Activated naive CD8-positive, alpha-beta T cell treated with anti-CD3 and anti-CD28 coated beads, Interleukin-2, amount 50 U/mL, for 16 hours (primary cell): Measurements from ENCODE around the gene ZBTB44.
"Not testable (repeated sequence)": the region's sequence is repeated elsewhere in the genome, so short reads cannot be mapped to it uniquely, and the experiment has no call there.

Source experiments
- DNase-seq: peaks from one replicate; pipeline ENCODE4 v3.0.0-alpha.2; 2020; ENCODE audit warnings: low read depth, low spot score

Gene ZBTB44

DNA sequence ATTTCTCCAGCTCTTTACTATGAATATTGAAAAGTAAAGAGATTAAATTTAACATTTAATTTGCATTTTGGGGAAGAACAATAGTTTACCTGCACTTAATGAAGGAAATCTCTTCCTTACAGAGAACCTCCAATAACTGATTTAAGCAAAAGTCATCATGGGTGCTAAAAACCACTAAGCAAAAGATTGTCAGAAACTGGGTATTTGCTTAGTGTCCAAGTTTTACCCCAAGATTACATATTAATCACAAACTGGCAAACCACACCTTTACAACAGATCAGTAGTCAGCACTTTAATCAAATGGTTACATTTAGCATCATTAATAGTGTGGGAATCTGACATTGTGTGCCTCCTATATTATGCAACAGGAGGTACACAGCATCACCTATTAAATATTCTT lies 2.7 kb downstream of the ZBTB44 start:
- DNase-seq: no peak

DNA sequence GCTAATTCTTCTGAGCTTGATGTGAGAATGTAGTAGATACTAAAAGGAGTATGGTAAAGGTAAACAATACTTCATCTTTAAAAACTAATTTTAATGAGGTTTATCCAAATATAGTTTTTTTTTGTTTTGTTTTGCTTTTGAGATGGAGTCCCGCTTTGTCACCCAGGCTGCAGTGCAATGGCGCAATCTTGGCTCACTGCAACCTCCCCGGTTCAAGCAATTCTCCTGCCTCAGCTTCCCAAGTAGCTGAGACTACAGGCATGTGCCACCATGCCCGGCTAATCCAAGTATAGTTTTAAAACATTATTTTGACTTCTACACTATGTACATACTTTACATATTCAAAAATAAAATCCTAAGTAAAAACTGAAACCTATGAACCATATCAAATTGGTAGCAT lies 4.1 kb downstream of the ZBTB44 start:
- DNase-seq: no peak

DNA sequence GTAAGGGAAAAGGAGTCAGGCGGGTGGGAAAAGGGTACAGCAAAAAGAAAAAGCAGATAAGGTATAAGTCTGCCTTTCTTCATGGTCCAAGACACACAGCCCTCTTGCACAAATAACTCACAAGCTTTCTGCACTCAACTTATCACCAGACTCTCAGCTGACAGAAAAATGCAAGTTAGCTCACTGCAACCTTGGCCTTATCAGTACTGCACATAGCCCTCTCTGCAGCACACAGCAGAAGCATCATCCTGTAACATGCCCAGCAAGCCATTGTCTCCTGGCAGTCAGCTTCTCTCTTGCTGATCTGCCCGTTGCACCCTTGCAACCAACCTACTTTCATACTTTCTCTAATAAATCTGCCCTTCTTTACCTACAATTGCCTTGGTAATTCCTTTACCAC lies 5.8 kb downstream of the ZBTB44 start:
- DNase-seq: no peak

DNA sequence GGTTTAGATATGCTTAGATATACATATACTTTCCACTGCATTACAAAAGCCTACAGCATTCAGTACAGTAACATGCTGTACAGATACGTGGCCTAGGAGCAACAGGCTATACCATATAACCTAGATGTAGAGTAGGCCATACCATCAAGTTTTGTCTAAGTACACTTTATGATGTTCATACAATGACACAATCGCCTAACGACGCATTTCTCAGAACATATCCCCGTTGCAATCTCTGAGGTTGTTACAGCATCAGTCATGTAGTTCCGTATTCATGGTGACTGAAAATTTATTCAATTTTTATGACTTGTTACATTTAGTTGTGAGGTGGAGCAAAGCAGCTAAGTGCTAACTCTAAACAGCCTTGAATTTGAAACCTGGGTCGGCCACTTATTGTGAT lies 6.7 kb downstream of the ZBTB44 start:
- no peak for DNase-seq

DNA sequence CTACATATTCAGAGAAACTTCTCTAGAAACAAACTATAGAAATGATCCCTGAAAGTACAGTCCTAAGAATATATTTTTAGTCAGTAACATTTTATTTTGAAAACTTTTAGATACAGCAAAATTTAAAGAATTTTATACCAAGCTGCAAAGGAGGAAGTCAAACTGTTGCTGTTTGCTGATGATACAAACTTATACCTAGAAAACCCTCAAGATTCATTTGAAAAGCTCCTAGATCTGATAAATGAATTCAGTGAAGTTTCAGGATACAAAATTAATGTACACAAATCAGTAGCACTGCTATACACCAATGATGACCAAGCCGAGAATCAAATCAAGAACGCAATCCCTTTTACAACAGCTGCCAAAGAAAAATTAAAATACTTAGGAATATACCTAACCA lies 10.1 kb downstream of the ZBTB44 start:
- DNase-seq: no peak

DNA sequence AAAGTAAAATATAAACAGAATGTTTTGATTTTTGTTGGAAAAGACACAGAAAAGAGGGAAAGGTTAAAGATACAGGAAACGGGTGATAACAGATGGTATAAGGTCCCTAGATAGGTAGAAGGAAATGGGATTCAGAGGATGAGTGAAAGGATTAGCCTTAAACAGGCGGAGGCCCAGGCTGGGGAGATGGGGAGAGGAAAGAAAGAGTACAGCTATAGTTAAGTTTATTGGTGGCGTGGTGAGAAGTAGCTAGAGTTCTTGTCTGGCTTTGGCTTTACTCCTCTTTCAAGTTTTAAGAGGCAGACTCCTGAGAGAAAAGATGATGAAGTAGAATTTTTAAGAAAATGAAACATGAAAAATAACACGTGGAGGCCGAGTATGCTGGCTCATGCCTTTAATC lies 13.7 kb downstream of the ZBTB44 start:
- DNase-seq: no peak

DNA sequence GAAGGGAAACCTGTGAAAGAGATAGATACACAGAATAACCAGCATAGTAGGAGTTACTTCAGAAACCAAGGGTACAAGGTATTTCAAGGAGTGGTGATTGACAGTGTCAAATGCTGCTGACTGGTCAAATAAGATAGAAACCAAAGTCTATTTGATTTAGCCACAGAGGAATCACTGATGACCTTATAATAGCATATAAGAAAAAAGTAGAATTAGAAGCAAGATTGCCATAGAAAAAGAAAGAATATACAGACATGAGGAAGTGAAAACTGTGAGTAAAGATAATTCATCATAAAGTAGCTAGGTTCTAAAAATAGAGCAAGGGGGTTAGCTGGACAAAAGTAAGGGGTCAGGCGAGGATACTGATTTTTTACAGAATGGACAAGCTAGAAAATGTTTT lies 14.2 kb downstream of the ZBTB44 start:
- no peak for DNase-seq

DNA sequence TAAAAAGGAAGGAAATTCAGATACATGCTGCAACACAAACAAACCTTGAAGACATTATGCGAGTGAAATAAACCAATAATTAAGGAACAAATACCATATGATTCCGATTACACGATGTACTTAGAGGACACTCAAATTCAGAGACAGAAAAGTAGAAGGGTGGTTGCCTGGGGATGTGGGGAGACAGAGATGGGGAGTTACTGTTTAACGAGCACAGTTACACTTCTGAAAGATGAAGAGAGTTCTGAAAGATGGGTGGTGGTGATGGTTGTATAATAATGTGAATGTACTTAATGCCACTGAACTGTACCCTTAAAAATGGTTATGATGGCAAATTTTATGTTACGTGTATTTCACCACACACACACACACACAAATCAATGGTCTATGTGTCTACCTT lies 14.7 kb downstream of the ZBTB44 start:
- no peak for DNase-seq

DNA sequence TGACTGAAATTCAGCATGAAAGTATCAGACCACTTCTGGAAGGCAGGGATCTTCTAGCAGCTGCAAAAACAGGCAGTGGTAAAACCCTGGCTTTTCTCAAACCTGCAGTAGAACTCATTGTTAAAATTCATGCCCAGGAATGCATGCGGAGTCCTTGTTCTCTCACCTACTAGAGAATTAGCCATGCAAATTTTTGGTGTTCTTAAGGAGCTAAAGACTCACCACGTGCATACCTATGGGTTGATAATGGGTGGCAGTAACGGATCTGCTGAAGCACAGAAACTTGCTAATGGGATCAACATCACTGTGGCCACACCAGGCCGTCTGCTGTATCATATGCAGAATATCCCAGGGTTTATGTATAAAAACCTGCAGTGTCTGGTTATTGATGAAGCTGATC lies 19.1 kb downstream of the ZBTB44 start:
- no peak for DNase-seq

DNA sequence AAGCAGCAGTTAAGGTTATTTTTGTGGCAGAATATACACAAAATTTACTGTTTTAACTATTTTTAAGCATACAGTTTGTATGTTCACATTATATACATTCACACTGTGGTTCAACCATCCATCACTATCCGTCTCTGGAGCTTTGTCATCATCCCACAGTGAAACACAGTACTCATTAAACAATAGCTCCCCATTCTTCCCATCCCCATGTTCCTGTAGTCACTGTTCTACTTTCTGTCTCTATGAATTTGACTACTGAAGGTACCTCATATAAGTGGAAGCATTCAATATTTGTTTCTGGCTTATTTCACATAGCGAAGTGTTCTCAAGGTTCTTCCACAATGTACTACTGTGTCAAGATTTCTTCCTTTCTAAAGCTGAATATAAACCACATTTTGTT lies 32.6 kb downstream of the ZBTB44 start:
- DNase-seq: no peak

DNA sequence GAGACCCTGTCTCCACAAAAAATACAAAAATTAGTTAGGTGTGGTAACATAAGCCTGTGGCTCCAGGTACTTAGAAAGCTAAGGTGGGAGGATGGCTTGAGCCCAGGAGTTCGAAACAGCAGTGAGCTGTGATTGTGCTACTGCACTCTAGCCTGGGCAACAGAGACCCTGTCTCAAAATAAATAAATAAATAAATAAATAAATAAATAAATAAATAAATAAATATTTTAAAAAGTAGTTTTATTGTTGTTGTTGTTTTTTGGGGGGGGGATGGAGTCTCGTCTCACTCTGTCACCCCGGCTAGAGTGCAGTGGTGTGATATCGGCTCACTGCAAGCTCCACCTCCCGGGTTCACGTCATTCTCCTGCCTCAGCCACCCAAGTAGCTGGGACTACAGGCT lies 33.4 kb downstream of the ZBTB44 start:
- not testable (repeated sequence) for DNase-seq

DNA sequence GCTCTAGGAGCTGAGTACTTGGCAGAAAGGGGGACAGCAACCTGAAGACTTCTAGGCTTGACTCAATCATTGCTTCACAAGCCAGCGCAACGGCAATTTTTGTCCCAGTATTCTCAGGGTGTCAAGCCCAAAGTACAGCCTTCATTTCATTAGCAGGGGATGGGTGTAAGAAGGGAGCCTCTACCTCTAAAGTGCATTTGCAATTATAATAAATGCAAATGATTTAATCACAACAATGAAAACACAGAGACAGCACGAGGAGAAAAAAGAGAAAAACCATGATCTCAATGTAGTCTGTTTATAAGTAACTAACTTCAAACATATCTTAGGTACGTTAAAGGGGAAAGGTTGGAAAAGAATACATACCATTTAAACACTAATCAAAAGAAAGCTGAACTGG lies 34.7 kb downstream of the ZBTB44 start:
- DNase-seq: no peak

DNA sequence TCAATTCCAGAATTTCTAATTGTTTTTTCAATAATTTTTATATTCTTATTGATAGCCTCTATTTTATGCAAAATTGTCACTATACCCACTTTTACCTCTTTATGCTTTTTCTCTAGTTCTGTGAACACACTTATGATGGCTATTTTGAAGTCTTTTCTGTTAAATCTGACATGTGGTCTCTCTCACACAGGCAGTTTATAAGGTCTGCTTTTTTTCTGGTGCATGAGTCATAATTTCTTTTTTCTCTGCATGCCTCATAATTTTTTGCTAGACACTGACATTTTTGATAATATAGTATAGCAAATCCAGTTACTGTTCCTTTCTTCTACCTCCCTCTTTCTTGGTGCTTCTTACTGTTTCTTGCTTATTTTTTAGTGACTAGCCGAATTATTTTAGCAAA lies 36.0 kb downstream of the ZBTB44 start:
- no peak for DNase-seq

DNA sequence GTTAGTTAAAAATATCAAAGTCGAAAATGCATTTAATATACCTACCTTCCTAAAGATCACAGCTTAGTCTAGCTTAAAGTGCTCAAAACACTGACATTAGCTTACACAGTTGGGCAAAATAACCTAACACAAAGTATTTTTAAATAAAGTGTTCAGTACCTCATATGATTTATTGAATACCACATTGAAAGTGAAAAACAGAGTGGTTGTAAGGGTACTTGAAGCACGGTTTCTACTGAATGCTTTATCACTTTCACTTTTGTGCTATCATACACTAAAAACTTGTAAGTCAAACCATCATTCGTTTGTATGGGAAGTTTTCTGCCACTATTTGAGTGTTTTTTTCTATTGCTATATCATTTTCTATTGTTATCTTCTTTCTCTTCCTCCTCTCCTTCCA lies 36.6 kb downstream of the ZBTB44 start:
- no peak for DNase-seq

DNA sequence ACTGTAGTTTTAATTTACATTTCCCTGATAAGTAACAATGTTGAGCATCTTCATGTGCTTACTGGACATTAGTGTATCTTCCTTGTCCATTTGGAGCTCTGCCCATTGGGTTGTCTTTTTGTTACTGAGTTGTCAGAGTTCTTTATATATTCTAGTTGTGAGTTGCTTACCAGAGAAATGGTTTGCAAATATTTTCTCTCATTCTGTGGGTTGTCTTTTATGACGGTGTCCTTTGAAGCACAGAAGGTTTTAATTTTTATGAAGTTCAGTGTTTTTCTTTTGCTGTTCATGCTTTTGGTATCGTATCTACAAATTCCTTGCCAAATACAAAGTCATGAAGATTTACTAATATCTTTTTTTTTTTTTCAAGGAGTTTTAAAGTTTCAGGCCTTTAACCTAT lies 42.4 kb downstream of the ZBTB44 start:
- no peak for DNase-seq

DNA sequence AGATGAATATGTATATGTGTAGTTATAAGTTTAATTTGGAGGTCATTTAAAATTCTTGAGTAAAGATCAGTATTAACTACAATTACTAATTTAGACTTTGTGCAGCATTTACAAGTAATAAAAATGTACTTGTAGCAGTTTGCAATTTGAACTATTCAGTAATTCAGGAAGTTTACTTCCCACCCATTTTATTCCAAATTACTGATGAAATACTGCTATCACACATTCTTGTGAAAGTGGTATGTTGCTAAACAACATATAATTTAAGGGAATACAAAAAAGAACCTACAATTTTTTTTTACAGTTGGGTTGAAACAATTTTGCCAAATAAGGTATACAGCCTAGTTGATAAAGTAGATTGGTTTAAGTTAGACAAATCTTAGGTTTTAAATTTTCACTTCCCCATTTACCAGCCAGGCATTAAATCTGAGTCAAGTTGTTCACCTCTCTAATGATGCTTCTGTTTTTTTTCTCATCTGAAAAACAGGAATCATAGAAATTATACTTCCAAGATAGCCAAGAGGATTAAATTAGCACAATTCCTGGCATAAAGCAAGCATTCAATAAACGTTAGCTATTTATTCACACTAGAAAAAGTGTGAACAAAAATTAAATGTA lies 45.3 kb downstream of the ZBTB44 start:
- DNase-seq: no peak

DNA sequence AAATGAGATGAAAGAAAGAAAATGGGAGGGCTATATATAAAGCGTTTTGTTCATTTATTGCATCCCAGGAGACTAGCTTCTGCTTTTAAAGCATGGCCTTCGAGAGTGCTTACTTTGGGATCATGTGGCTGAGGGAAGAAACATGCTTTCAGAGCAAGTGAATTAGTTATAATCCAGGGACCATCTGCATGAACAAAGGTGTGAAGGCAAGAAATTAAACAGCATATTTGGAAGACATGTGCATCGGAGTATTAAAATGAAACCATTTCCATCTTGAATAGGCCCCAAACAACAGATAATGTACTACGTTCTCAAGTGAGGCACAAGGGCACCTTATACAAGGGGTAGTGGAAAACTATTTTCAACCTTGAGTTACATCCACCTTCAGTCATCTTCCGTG lies 51.4 kb downstream of the ZBTB44 start:
- DNase-seq: no peak

DNA sequence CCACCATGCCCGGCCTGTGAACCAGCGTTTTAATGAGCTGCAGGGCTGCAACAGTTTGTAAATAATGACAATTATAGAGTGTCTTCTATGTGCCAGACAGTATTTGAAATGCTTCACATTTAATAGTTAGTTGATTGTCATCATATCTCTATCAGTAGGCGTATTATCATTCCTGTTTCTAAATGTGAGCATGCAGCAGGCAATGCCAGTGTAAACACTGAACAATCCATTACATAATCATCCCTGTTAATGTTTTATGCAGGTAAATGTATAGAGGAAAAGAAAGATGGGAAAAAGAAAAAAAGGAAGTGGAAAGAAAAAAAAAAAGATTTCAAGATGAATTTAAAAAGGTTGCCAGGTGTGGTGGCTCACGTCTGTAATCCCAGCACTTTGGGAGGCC lies 52.3 kb downstream of the ZBTB44 start:
- no peak for DNase-seq

DNA sequence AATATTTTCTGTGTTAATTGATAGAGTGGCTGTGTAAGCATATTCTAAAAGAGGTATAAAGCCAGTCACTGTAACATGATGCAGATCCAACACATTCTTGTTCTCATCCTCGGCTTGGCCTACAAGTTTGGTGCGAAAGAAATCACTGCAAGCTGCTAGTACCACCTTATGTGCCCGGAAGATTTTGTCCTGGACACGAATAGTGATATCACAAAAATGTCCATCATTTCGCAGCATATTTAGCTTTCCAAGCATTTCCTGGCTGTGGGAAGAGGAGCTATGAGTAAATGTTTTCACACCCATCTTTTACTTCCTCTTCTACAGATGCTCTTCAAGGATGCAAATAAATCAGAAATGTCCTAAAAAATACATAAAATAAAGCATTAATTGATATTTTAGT lies 53.1 kb downstream of the ZBTB44 start:
- DNase-seq: no peak

DNA sequence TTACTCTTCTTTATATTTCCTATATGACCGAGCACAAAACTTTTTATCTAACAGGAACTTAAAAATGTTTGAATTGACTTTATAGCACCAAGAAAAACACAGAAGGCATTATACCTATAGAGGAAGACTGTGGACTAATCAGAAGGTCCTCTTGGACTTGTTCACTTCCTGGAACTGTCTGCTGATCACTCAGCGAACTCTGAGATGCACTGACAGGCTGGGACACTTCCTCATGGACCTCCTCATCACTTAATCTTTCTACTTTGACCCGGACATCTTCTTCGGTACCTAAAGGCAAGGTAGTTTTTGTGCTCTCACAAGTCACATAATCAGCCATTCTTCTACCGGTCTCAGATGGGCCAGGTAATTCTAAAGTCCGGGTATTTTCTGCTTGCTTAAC lies 54.0 kb downstream of the ZBTB44 start:
- DNase-seq: no peak

DNA sequence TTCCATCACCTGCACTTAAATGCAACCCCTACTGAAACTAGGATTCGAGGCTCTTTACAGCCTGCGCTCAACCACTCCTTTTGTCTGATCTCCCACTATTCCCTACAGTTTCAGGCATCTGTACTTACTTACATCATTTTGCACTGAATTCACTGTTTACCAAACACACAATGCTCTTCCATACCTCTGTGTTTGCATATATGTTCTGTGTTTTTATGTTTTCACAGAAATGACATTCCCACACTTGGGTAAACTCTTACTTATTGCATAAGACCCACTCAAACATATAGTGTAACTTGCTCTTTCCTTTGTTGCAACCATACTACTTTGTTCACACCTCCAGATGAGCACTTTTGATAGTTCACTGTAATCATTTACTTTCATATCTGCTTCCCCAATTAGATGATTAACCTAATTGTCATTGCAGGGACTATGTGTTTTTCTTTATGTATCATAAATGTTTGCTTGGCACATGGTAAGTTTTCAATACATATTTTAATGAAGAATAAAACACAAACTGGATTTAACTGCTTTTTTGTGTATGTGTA lies 54.6 kb downstream of the ZBTB44 start:
- DNase-seq: no peak

DNA sequence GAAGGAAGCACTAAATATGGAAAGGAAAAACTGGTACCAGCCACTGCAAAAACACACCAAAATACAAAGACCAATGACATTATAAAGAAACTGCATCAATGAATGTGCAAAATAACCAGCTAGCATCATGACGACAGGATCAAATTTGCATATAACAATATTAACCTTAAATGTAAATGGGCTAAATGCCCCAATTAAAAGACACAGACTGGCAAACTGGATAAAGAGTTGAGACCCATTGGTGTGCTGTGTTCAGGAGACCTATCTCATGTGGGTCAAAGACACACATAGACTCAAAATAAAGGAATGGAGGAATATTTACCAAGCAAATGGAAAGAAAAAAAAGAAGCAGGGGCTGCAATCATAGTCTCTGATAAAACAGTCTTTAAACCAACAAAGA lies 63.0 kb downstream of the ZBTB44 start:
- DNase-seq: not testable (repeated sequence)

DNA sequence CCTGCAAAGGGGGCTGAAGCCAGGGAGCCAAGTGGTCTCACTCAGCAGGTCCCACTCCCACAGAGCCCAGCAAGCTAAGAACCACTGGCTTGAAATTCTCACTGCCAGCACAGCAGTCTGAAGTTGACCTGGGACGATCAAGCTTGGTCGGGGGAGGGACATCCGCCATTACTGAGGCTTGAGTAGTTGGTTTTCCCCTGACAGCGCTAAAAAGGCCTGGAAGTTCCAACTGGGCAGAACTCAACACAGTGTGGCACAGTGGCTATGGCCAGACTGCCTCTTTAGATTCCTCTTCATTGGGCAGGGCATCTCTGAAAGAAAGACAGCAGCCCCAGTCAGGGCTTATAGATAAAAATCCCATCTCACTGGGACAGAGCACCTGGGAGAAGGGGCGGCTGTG lies 64.8 kb downstream of the ZBTB44 start:
- DNase-seq: not testable (repeated sequence)

DNA sequence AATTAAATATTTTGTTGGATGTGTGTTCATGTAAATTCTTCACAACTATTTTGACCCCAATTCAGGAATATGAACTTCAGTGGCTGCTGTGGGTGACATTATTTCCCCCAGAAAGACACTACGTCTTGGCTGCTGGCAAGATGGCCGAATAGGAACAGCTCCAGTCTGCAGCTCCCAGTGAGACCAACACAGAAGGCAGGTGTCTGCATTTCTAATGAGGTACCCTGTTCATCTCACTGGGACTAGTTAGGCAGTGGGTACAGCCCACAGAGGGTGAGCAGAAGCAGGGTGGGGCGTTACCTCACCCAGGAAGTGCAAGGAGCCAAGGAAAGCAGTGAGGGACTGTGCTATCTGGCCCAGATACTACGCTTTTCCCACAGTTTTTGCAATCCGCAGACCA lies 65.3 kb downstream of the ZBTB44 start:
- DNase-seq: no peak
